K562 (cell line): ENCODE data around the gene RNF227. TPM values are rescaled to one million over a fixed set of nuclear protein-coding genes. Genes with fewer than 3 reads are reported as not detected.

ENCODE experiments used
- FOXA3 ChIP-seq, 2 experiments: fragments of 450-650 bp in 1 of 2; sonication (generic) in 1 of 2; formaldehyde crosslinking; IDR thresholded peaks in 1 of 2; conservative IDR thresholded peaks in 1 of 2; 2 replicates each; pipeline versions ENCODE4 v1.4.0 to v1.8.0; 2020 to 2022; ENCODE audit warnings: mild to moderate bottlenecking in 2 of 2, missing genetic modification reagents in 1 of 2
- HDAC1 ChIP-seq, 2 experiments: fragments of 450-650 bp; IDR thresholded peaks; 2 replicates each; pipeline ENCODE4 v1.6.1; 2016 to 2017; ENCODE audit warnings: inconsistent platforms in 1 of 2, mild to moderate bottlenecking in 1 of 2, moderate library complexity in 1 of 2
- KDM1A ChIP-seq, 2 experiments: fragments of 450-650 bp; IDR thresholded peaks; 2 replicates each; pipeline ENCODE4 v1.6.1; 2016; ENCODE audit warnings: mild to moderate bottlenecking in 2 of 2
- RB1 ChIP-seq: fragments of 450-650 bp; IDR thresholded peaks from 2 replicates; pipeline ENCODE4 v1.6.1; 2017; ENCODE audit warnings: low read depth, mild to moderate bottlenecking
- polyA plus RNA-seq, 8 experiments: library from polyadenylated mRNA; depleted of rRNA in 4 of 8; stranded (reverse) in 5 of 8; unstranded in 3 of 8; fragments of >200 nt; fragmentation: Nextera tagmentation in 2 of 8; fragmentation: Illumina TruSeq in 1 of 8; extraction: Ambion mirVana in 2 of 8; extraction: Trizol in 1 of 8; gene quantifications; 2 replicates each; pipeline versions ENCODE4 v1.2.1 to v1.2.3, GENCODE V29; 2011 to 2014; ENCODE audit warnings: inconsistent platforms in 1 of 8, missing spikeins in 1 of 8
- total RNA-seq, 7 experiments: library from RNA; depleted of rRNA in 6 of 7; stranded (reverse); fragments of >200 nt in 6 of 7; fragmentation: Illumina TruSeq in 2 of 7; extraction: Trizol in 2 of 7; gene quantifications; 2 replicates each; pipeline versions ENCODE4 v1.2.1 to v1.2.3, GENCODE V29; 2011 to 2021; ENCODE audit warnings: low replicate concordance in 1 of 7
- TF ChIP-seq, protein P1 (sequence below), 2 experiments: fragments of 450-650 bp; conservative IDR thresholded peaks; 2 replicates each; pipeline ENCODE4 v1.6.1; 2017; ENCODE audit warnings: mild to moderate bottlenecking in 2 of 2, moderate library complexity in 2 of 2
- TF ChIP-seq, protein P2 (sequence below): sonication (generic); formaldehyde crosslinking; IDR thresholded peaks from 2 replicates; pipeline ENCODE4 v1.8.0; 2022; ENCODE audit warnings: mild to moderate bottlenecking, missing genetic modification reagents, borderline replicate concordance
- TF ChIP-seq, protein P3 (sequence below): fragments of 200-800 bp; sonication (Bioruptor generic); IDR thresholded peaks from 2 replicates; pipeline ENCODE4 v1.6.1; 2017; ENCODE audit warnings: missing genetic modification characterization, missing compliant biosample characterization
- TF ChIP-seq, protein P4 (sequence below), 2 experiments: fragments of 450-650 bp; formaldehyde crosslinking in 1 of 2; IDR thresholded peaks; 2 replicates each; pipeline versions ENCODE4 v1.4.0 to v1.6.1; 2014 to 2020; ENCODE audit warnings: mild to moderate bottlenecking in 2 of 2, borderline replicate concordance in 1 of 2, low read depth in 1 of 2
- TF ChIP-seq, protein P5 (sequence below), 2 experiments: fragments of 200-800 bp in 1 of 2; sonication (Bioruptor generic) in 1 of 2; sonication (generic) in 1 of 2; formaldehyde crosslinking in 1 of 2; IDR thresholded peaks in 1 of 2; conservative IDR thresholded peaks in 1 of 2; 2 replicates each; pipeline versions ENCODE4 v1.5.0 to v1.6.1; 2016 to 2020; ENCODE audit warnings: missing compliant biosample characterization in 1 of 2, missing genetic modification characterization in 1 of 2, missing genetic modification reagents in 1 of 2

Gene RNF227
- total and polyA plus RNA-seq, 9 of the 15 experiments (the other 6 are each of a cell fraction or from before 2014, with no cell fraction given) = 1.1 to 6.7 (median 2.3) TPM

DNA sequence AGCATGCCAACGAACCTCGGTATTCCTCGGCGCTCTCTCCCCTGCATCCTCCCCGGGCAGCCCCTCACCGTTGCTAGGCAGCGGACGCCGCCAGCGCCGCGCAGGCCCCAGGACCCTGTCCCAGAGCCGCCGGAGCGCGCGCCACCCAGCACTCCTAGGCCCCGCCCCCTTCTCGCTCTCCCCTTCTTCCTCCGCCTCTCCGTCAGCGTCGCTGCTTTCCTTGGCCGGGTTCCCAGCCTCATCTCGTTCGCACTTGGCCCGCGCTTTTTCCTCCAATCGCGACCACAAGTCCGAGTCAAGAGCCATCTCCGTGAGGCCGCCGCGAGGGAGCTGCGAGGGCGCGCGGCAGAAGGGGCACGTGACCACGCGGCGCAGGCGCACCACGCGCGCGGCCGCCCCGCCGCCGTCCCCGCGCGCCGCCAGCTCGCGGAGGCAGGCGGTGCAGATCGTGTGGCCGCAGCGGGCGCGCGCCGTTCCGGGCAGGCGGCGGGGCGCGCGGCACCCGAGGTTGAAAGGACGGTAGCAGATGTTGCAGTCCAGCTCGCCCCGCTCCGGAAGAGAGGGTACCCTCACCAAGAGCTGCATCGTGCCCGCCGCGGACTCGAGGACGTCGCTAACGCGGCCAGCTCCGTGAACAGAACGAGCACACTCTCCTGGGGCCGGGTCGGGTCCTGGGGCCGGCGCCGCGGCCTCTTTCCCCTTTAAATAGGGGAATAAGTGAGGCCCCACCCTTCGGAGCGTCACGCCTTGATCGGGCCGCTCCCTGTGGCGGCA is at the start of gene RNF227 (continued):
- TF ChIP-seq, protein P1, sequence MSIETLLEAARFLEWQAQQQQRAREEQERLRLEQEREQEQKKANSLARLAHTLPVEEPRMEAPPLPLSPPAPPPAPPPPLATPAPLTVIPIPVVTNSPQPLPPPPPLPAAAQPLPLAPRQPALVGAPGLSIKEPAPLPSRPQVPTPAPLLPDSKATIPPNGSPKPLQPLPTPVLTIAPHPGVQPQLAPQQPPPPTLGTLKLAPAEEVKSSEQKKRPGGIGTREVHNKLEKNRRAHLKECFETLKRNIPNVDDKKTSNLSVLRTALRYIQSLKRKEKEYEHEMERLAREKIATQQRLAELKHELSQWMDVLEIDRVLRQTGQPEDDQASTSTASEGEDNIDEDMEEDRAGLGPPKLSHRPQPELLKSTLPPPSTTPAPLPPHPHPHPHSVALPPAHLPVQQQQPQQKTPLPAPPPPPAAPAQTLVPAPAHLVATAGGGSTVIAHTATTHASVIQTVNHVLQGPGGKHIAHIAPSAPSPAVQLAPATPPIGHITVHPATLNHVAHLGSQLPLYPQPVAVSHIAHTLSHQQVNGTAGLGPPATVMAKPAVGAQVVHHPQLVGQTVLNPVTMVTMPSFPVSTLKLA (conservative IDR thresholded peaks at IDR 0.05) = peak; percentile 60 to 70
- TF ChIP-seq HDAC1 (IDR thresholded peaks at IDR 0.05) (peak in 1 of 2 experiments; percentile 69; a peak in 1 of 4 replicates), KDM1A (IDR thresholded peaks at IDR 0.05) (no peak), FOXA3 (CRISPR knock-in tag; conservative IDR thresholded peaks at IDR 0.05 in 1 of 2, IDR thresholded peaks at IDR 0.05 in 1 of 2) (peak in 1 of 2 experiments; percentile 70; a peak in 1 of 4 replicates), RB1 (peak; percentile 90)
- TF ChIP-seq, protein P2, sequence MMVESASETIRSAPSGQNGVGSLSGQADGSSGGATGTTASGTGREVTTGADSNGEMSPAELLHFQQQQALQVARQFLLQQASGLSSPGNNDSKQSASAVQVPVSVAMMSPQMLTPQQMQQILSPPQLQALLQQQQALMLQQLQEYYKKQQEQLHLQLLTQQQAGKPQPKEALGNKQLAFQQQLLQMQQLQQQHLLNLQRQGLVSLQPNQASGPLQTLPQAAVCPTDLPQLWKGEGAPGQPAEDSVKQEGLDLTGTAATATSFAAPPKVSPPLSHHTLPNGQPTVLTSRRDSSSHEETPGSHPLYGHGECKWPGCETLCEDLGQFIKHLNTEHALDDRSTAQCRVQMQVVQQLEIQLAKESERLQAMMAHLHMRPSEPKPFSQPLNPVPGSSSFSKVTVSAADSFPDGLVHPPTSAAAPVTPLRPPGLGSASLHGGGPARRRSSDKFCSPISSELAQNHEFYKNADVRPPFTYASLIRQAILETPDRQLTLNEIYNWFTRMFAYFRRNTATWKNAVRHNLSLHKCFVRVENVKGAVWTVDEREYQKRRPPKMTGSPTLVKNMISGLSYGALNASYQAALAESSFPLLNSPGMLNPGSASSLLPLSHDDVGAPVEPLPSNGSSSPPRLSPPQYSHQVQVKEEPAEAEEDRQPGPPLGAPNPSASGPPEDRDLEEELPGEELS (CRISPR knock-in tag) = peak; percentile 94; the same call in 1 of the 2 replicates
- TF ChIP-seq, protein P3, sequence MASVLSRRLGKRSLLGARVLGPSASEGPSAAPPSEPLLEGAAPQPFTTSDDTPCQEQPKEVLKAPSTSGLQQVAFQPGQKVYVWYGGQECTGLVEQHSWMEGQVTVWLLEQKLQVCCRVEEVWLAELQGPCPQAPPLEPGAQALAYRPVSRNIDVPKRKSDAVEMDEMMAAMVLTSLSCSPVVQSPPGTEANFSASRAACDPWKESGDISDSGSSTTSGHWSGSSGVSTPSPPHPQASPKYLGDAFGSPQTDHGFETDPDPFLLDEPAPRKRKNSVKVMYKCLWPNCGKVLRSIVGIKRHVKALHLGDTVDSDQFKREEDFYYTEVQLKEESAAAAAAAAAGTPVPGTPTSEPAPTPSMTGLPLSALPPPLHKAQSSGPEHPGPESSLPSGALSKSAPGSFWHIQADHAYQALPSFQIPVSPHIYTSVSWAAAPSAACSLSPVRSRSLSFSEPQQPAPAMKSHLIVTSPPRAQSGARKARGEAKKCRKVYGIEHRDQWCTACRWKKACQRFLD = peak; percentile 88
- TF ChIP-seq, protein P4, sequence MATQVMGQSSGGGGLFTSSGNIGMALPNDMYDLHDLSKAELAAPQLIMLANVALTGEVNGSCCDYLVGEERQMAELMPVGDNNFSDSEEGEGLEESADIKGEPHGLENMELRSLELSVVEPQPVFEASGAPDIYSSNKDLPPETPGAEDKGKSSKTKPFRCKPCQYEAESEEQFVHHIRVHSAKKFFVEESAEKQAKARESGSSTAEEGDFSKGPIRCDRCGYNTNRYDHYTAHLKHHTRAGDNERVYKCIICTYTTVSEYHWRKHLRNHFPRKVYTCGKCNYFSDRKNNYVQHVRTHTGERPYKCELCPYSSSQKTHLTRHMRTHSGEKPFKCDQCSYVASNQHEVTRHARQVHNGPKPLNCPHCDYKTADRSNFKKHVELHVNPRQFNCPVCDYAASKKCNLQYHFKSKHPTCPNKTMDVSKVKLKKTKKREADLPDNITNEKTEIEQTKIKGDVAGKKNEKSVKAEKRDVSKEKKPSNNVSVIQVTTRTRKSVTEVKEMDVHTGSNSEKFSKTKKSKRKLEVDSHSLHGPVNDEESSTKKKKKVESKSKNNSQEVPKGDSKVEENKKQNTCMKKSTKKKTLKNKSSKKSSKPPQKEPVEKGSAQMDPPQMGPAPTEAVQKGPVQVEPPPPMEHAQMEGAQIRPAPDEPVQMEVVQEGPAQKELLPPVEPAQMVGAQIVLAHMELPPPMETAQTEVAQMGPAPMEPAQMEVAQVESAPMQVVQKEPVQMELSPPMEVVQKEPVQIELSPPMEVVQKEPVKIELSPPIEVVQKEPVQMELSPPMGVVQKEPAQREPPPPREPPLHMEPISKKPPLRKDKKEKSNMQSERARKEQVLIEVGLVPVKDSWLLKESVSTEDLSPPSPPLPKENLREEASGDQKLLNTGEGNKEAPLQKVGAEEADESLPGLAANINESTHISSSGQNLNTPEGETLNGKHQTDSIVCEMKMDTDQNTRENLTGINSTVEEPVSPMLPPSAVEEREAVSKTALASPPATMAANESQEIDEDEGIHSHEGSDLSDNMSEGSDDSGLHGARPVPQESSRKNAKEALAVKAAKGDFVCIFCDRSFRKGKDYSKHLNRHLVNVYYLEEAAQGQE (IDR thresholded peaks at IDR 0.05; ENCODE audit: borderline replicate concordance) = peak; percentile 76
- TF ChIP-seq, protein P4 (CRISPR knock-in tag; IDR thresholded peaks at IDR 0.05; ENCODE audit: low read depth) = no peak
- TF ChIP-seq, protein P5, sequence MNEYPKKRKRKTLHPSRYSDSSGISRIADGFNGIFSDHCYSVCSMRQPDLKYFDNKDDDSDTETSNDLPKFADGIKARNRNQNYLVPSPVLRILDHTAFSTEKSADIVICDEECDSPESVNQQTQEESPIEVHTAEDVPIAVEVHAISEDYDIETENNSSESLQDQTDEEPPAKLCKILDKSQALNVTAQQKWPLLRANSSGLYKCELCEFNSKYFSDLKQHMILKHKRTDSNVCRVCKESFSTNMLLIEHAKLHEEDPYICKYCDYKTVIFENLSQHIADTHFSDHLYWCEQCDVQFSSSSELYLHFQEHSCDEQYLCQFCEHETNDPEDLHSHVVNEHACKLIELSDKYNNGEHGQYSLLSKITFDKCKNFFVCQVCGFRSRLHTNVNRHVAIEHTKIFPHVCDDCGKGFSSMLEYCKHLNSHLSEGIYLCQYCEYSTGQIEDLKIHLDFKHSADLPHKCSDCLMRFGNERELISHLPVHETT (CRISPR knock-in tag; conservative IDR thresholded peaks at IDR 0.05 in 1 of 2, IDR thresholded peaks at IDR 0.05 in 1 of 2) = peak in 1 of 2 experiments; percentile 78; a peak in 2 of 4 replicates
